Mesenteric fat pad (tissue), 1 donor: Measurements from ENCODE around the gene PIN4. TPM values are rescaled to one million over a fixed set of nuclear protein-coding genes. Genes with fewer than 3 reads are reported as not detected.
"Not testable (repeated sequence)": the region's sequence is repeated elsewhere in the genome, so short reads cannot be mapped to it uniquely, and the experiment has no call there.

Experiments
- DNase-seq: peaks from one replicate; pipeline ENCODE4 v3.0.0-alpha.2; 2020; ENCODE audit warnings: low spot score
- long read RNA-seq: library from polyadenylated mRNA; unstranded; transcript quantifications from one replicate; pipeline ENCODE4 v2.0.0, GENCODE V29; 2020
- total RNA-seq: library from RNA; stranded (reverse); fragmentation: NEBNext Ultra II Directional; extraction: Animal tissue kit (Norgen Biotek cat#: 25700); gene quantifications from one replicate; pipeline ENCODE4 v1.2.1, GENCODE V29; 2021
- donor health status: DM: yes; HTN: yes; CAD: no.

PIN4 gene
- total RNA-seq: 6.8 TPM
- long read RNA-seq, transcript PIN4-203 (4 exons, 1,321 nt): major isoform, 6 of 12 reads
- long read RNA-seq, partial matches to known transcripts: 1 of 12 reads
- long read RNA-seq, other reads (novel, unspliced or antisense): 3 of 12 reads

GRCh38 chrX:72181178-72182125 is at the start of gene PIN4:
Gene PIN4, plus strand, starts transcription at chrX:72181757. Its CDS starts 29 bp downstream, at chrX:72181786.
- peak; percentile 91 for DNase-seq

- DNase-seq: peak; percentile 51
These were observed 49.1 kb upstream of the PIN4 start for GRCh38 chrX:72132456-72132855.

GRCh38 chrX:72133851-72134546 is 47.6 kb upstream of the PIN4 start:
- peak; percentile 74 for DNase-seq

- peak; percentile 55 for DNase-seq
These were observed 43.6 kb upstream of the PIN4 start for GRCh38 chrX:72137846-72138495.

- DNase-seq: no peak
These were observed 42.0 kb upstream of the PIN4 start for GRCh38 chrX:72139538-72139937.

GRCh38 chrX:72141372-72142004 is 40.1 kb upstream of the PIN4 start:
- DNase-seq: no peak

GRCh38 chrX:72142094-72142793 is 39.3 kb upstream of the PIN4 start:
- DNase-seq: no peak

GRCh38 chrX:72142794-72143608 is 38.6 kb upstream of the PIN4 start:
- no peak for DNase-seq

GRCh38 chrX:72143609-72143907 is 38.0 kb upstream of the PIN4 start:
- DNase-seq: no peak

GRCh38 chrX:72145181-72145580 is 36.4 kb upstream of the PIN4 start:
- no peak for DNase-seq

- no peak for DNase-seq
These were observed 35.0 kb upstream of the PIN4 start for GRCh38 chrX:72146527-72146926.

- no peak for DNase-seq
These were observed 22.8 kb upstream of the PIN4 start for GRCh38 chrX:72158773-72159172.

GRCh38 chrX:72159769-72160168 is 21.8 kb upstream of the PIN4 start:
- no peak for DNase-seq

GRCh38 chrX:72165551-72165950 is 16.0 kb upstream of the PIN4 start:
- no peak for DNase-seq

- DNase-seq: no peak
These were observed 12.4 kb upstream of the PIN4 start for GRCh38 chrX:72169008-72169728.

GRCh38 chrX:72176289-72176688 is 5.3 kb upstream of the PIN4 start:
- not testable (repeated sequence) for DNase-seq

- DNase-seq: no peak
These were observed 4.6 kb upstream of the PIN4 start for GRCh38 chrX:72176981-72177380.

GRCh38 chrX:72180539-72180938 is 1.0 kb upstream of the PIN4 start:
- no peak for DNase-seq

GRCh38 chrX:72182924-72183323 is 1.4 kb downstream of the PIN4 start:
- DNase-seq: no peak
